GM20431 (cell line): ENCODE measurements around the gene CITED1.

Experiments
- in situ Hi-C: fragments of 300-500 bp; cut with MseI, MboI; formaldehyde crosslinking; loops from one replicate; pipeline ENCODE4 v1.15.0; 2020; ENCODE audit warnings: low sequenced_read_pairs; ENCODE audit not compliant: unreplicated experiment

CITED1 gene

GRCh38 chrX:72309297-72310071 lies 3.8 kb upstream of the CITED1 start:
- in situ Hi-C loops = loop anchor here (25.0 kb wide), 1 partner anchor 228 kb away; no protein-coding TSS in a partner anchor

GRCh38 chrX:72308566-72309296 lies 3.0 kb upstream of the CITED1 start:
- in situ Hi-C loops = loop anchor here (25.0 kb wide), 1 partner anchor 229 kb away; no protein-coding TSS in a partner anchor

GRCh38 chrX:72308209-72308565 lies 2.5 kb upstream of the CITED1 start:
- in situ Hi-C loops = loop anchor here (25.0 kb wide), 1 partner anchor 229 kb away; no protein-coding TSS in a partner anchor

GRCh38 chrX:72307646-72308051 lies 1.9 kb upstream of the CITED1 start:
- in situ Hi-C loops = loop anchor here (25.0 kb wide), 1 partner anchor 230 kb away; no protein-coding TSS in a partner anchor

- in situ Hi-C loops = loop anchor here (25.0 kb wide), 1 partner anchor 230 kb away; no protein-coding TSS in a partner anchor
Observed at GRCh38 chrX:72306851-72307645, 1.3 kb upstream of the CITED1 start.

- in situ Hi-C loops = loop anchor here (25.0 kb wide), 1 partner anchor 231 kb away; no protein-coding TSS in a partner anchor
Observed at GRCh38 chrX:72306085-72306801, 529 bp upstream of the CITED1 start.

GRCh38 chrX:72304877-72305276 lies 837 bp downstream of the CITED1 start:
- in situ Hi-C loops = loop anchor here (25.0 kb wide), 1 partner anchor 232 kb away; no protein-coding TSS in a partner anchor

- in situ Hi-C loops = loop anchor here (25.0 kb wide), 1 partner anchor 236 kb away; no protein-coding TSS in a partner anchor
Observed at GRCh38 chrX:72301781-72302180, 3.9 kb downstream of the CITED1 start.

GRCh38 chrX:72299891-72300630 lies 5.7 kb downstream of the CITED1 start:
- in situ Hi-C loops = loop anchor here (25.0 kb wide), 1 partner anchor 237 kb away; no protein-coding TSS in a partner anchor

GRCh38 chrX:72297953-72298730 lies 7.6 kb downstream of the CITED1 start:
- in situ Hi-C loops = no loop called here

GRCh38 chrX:72296991-72297390 lies 8.7 kb downstream of the CITED1 start:
- in situ Hi-C loops = no loop called here

GRCh38 chrX:72295745-72296144 lies 10.0 kb downstream of the CITED1 start:
- in situ Hi-C loops = no loop called here

- in situ Hi-C loops = no loop called here
Observed at GRCh38 chrX:72294497-72294896, 11.2 kb downstream of the CITED1 start.

GRCh38 chrX:72282302-72282701 lies 23.4 kb downstream of the CITED1 start:
- in situ Hi-C loops = no loop called here

- in situ Hi-C loops = no loop called here
Observed at GRCh38 chrX:72280321-72280845, 25.3 kb downstream of the CITED1 start.

GRCh38 chrX:72276478-72276953 lies 29.2 kb downstream of the CITED1 start:
- in situ Hi-C loops = no loop called here

- in situ Hi-C loops = no loop called here
Observed at GRCh38 chrX:72274526-72274925, 31.2 kb downstream of the CITED1 start.

- in situ Hi-C loops = no loop called here
Observed at GRCh38 chrX:72273718-72274117, 32.0 kb downstream of the CITED1 start.
